Coronary artery (tissue), 2 donors: Measurements from ENCODE around the gene PIK3AP1.

ENCODE experiments used
- DNase-seq: peaks from one replicate; pipeline ENCODE4 v3.0.0-alpha.2; 2017; ENCODE audit warnings: low spot score
- H3K27ac ChIP-seq, 2 donors: fragments of 200-600 bp; sonication (generic); one replicate each; pipeline ENCODE4 v1.5.1; 2016 to 2019
- H3K4me3 ChIP-seq: fragments of 200-600 bp; sonication (generic); 2 replicates; pipeline ENCODE4 v1.5.1; 2016; ENCODE audit warnings: mild to moderate bottlenecking, moderate library complexity
- CTCF ChIP-seq: fragments of 200-600 bp; sonication (generic); IDR thresholded peaks from one replicate; pipeline ENCODE4 v1.5.1; 2019; ENCODE audit warnings: antibody characterized with exemption

The PIK3AP1 gene

GRCh38 chr10:96651998-96652431 is 68.3 kb downstream of the PIK3AP1 start:
- DNase-seq = no peak
- Histone ChIP-seq H3K4me3 (no peak overlapping the region), H3K27ac (no peak overlapping the region)
- TF ChIP-seq CTCF = no peak

DNA sequence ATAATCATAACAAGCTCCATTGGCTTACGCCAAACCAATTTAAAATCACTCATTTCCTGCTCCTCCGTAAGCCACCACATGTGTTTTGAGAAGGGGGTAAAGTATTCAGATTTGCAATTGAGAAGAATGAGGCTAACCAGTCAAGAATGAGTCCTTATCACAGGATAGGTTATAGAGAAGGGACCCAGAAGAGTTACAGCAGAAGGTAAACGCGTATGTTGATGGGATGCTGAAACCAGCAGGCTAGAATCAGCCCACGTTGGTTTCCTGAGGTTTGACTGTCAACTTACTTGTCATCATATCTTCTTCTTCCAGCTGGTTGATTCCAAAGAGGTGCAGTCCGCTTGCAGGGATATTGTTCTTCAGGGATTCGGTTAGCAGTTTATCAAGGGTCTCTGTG is 69.4 kb downstream of the PIK3AP1 start:
- DNase-seq = no peak
- no peak overlapping the region for H3K4me3 ChIP-seq
- no peak overlapping the region for H3K27ac ChIP-seq
- no peak for TF ChIP-seq CTCF

- Histone ChIP-seq H3K27ac (no peak overlapping the region), H3K4me3 (no peak overlapping the region)
- no peak for DNase-seq
- TF ChIP-seq CTCF = no peak
Measured at GRCh38 chr10:96648297-96648696, 72.0 kb downstream of the PIK3AP1 start.

DNA sequence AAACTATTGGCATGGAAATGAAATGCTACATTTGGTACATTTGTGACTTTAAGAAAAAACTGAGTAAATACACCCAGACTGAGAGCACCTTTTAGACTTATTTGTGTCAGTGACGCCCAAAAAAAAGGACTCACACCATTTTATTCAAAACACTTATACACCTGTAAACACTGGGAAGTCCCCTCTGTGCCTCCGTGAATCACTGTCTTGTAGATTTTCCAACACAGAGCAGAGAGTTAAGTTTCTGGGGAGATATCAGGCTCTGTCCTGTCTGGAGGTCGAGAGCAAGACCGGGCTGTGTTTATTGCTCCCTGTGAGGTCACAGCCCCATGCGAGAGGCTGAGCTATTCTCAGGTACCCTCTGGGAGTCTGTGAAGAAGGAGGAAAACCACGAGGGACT is 72.8 kb downstream of the PIK3AP1 start:
- no peak overlapping the region for H3K27ac ChIP-seq
- DNase-seq = no peak
- TF ChIP-seq CTCF = no peak
- no peak overlapping the region for H3K4me3 ChIP-seq

GRCh38 chr10:96646751-96647166 is 73.6 kb downstream of the PIK3AP1 start:
- TF ChIP-seq CTCF = no peak
- no peak for DNase-seq
- Histone ChIP-seq H3K27ac (no peak overlapping the region), H3K4me3 (no peak overlapping the region)

DNA sequence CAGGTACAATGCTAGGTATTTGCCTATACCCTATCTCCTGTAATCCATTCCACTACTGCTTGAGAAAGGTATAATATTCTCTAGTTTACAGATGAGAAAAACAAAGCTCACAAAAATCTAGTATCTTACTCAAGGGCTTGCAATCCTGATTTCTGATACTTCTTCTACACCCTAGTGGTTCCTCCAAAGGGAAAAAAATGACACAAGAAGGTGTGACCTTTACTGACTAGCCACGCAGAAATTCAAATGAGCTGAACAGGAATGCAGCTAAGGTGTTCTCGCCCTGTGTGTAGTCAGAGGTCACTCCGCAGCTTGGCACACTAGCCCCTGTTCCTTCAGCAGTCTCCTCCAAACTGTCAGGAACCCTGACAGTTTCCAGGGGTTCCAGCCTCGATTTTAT is 74.0 kb downstream of the PIK3AP1 start:
- DNase-seq = no peak
- no peak for TF ChIP-seq CTCF
- Histone ChIP-seq H3K27ac (no peak overlapping the region), H3K4me3 (no peak overlapping the region)

DNA sequence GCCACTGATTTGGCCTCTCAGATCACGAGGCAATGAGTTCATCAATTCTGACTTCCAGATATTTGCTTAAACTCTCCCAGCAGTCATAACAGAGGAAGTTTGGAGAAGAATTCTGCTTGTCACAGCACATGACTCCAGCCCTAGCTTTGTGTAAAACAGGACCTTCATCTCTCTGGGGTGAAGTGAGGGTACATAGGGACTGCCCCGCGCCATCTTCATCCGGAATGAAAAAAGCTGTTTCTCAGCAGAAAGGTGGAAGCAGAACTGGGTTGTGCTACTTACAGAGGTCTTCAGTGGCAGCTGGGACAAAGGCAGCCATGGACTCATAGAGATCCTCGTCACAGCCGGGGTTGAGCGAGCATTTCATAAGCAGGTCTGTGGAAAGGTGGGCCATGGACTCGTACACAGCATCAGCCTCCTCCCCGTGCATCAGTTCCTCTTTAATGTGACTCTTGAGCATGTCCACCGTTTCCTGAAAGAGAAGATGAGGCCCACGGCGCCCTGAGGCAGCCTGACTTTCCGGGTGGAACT is 75.1 kb downstream of the PIK3AP1 start:
- H3K27ac ChIP-seq = peak overlapping the region in 1 of 2 donors; percentile 45
- H3K4me3 ChIP-seq = no peak overlapping the region
- no peak for DNase-seq
- no peak for TF ChIP-seq CTCF
